K562 (cell line): Measurements from ENCODE around the gene TMEM234. TPM values are rescaled to one million over a fixed set of nuclear protein-coding genes. Genes with fewer than 3 reads are reported as not detected.

ENCODE experiments used
- CREM ChIP-seq: IDR thresholded peaks from 2 replicates; pipeline ENCODE4 v1.6.1; 2014; ENCODE audit warnings: antibody characterized with exemption, low read depth
- CXXC5 ChIP-seq: fragments of 250-450 bp; sonication (Bioruptor Pico); IDR thresholded peaks from 2 replicates; pipeline ENCODE4 v1.8.0; 2022; ENCODE audit warnings: inconsistent platforms, mild to moderate bottlenecking, moderate library complexity
- EP400 ChIP-seq: fragments of 450-650 bp; IDR thresholded peaks from 2 replicates; pipeline ENCODE4 v1.6.1; 2017; ENCODE audit warnings: antibody characterized with exemption, mild to moderate bottlenecking, moderate library complexity
- FOXK2 ChIP-seq, 2 experiments: fragments of 450-650 bp; IDR thresholded peaks in 1 of 2; conservative IDR thresholded peaks in 1 of 2; 2 replicates each; pipeline ENCODE4 v1.6.1; 2016; ENCODE audit warnings: low read depth in 2 of 2, mild to moderate bottlenecking in 1 of 2
- GABPB1 ChIP-seq: sonication (generic); formaldehyde crosslinking; IDR thresholded peaks from 2 replicates; pipeline ENCODE4 v1.8.0; 2022; ENCODE audit warnings: mild to moderate bottlenecking, missing genetic modification reagents
- HMG20B ChIP-seq: fragments of 250-450 bp; sonication (Bioruptor Pico); IDR thresholded peaks from 2 replicates; pipeline ENCODE4 v1.5.0; 2021; ENCODE audit warnings: mild to moderate bottlenecking
- MAFF ChIP-seq: IDR thresholded peaks from 2 replicates; pipeline ENCODE4 v1.6.1; 2012; ENCODE audit warnings: low read length, improper control_type of control experiment
- MTF1 ChIP-seq: fragments of 250-450 bp; sonication (Bioruptor Pico); IDR thresholded peaks from 2 replicates; pipeline ENCODE4 v1.9.0; 2021; ENCODE audit warnings: moderate library complexity, mild to moderate bottlenecking, inconsistent platforms, borderline replicate concordance
- NFIX ChIP-seq: fragments of 250-450 bp; sonication (Bioruptor Pico); IDR thresholded peaks from 2 replicates; pipeline ENCODE4 v1.4.0; 2020; ENCODE audit warnings: low read depth, mild to moderate bottlenecking, moderate library complexity
- PATZ1 ChIP-seq: fragments of 250-450 bp; sonication (Bioruptor Pico); IDR thresholded peaks from 2 replicates; pipeline ENCODE4 v1.5.0; 2020; ENCODE audit warnings: mild to moderate bottlenecking, borderline replicate concordance
- POLR2H ChIP-seq: IDR thresholded peaks from 2 replicates; pipeline ENCODE4 v1.6.1; 2016; ENCODE audit warnings: missing genetic modification characterization, low read depth, mild to moderate bottlenecking, control low read depth, missing compliant biosample characterization, moderate library complexity
- PPARD ChIP-seq: fragments of 250-450 bp; sonication (Bioruptor Pico); IDR thresholded peaks from 2 replicates; pipeline ENCODE4 v1.8.0; 2022; ENCODE audit warnings: inconsistent platforms, mild to moderate bottlenecking, moderate library complexity
- RBM15 ChIP-seq: fragments of 200-400 bp; formaldehyde crosslinking; IDR thresholded peaks from 2 replicates; pipeline ENCODE4 v1.6.1; 2018; ENCODE audit warnings: mild to moderate bottlenecking, low read length, moderate library complexity; ENCODE audit not compliant: insufficient read depth
- RBM39 ChIP-seq: fragments of 200-400 bp; formaldehyde crosslinking; optimal IDR thresholded peaks from 2 replicates; pipeline ENCODE3; 2018; ENCODE audit warnings: low read depth, low read length
- RUNX1 ChIP-seq: sonication (generic); IDR thresholded peaks from 2 replicates; pipeline ENCODE4 v1.6.1; 2016; ENCODE audit warnings: antibody characterized with exemption, low read depth
- SMARCA4 ChIP-seq: fragments of 450-650 bp; IDR thresholded peaks from 2 replicates; pipeline ENCODE4 v1.6.1; 2016
- SUPT5H ChIP-seq: fragments of 450-650 bp; IDR thresholded peaks from 2 replicates; pipeline ENCODE4 v1.6.1; 2016
- TAF7 ChIP-seq: fragments of 450-650 bp; IDR thresholded peaks from 2 replicates; pipeline ENCODE4 v1.6.1; 2016; ENCODE audit warnings: missing genetic modification characterization, missing compliant biosample characterization
- TARDBP ChIP-seq: fragments of 450-650 bp; IDR thresholded peaks from 2 replicates; pipeline ENCODE4 v1.6.1; 2016
- ZFP30 ChIP-seq: fragments of 250-450 bp; sonication (Bioruptor Pico); IDR thresholded peaks from 2 replicates; pipeline ENCODE4 v1.8.0; 2022; ENCODE audit warnings: moderate library complexity, mild to moderate bottlenecking, inconsistent platforms, borderline replicate concordance
- ZNF311 ChIP-seq: fragments of 250-450 bp; sonication (Bioruptor Pico); IDR thresholded peaks from 2 replicates; pipeline ENCODE4 v1.4.0; 2020; ENCODE audit warnings: mild to moderate bottlenecking, moderate library complexity
- ZNF583 ChIP-seq: fragments of 250-450 bp; sonication (Bioruptor Pico); IDR thresholded peaks from 2 replicates; pipeline ENCODE4 v1.4.0; 2020
- polyA plus RNA-seq, 8 experiments: library from polyadenylated mRNA; depleted of rRNA in 4 of 8; stranded (reverse) in 5 of 8; unstranded in 3 of 8; fragments of >200 nt; fragmentation: Nextera tagmentation in 2 of 8; fragmentation: Illumina TruSeq in 1 of 8; extraction: Ambion mirVana in 2 of 8; extraction: Trizol in 1 of 8; gene quantifications; 2 replicates each; pipeline versions ENCODE4 v1.2.1 to v1.2.3, GENCODE V29; 2011 to 2014; ENCODE audit warnings: inconsistent platforms in 1 of 8, missing spikeins in 1 of 8
- total RNA-seq, 7 experiments: library from RNA; depleted of rRNA in 6 of 7; stranded (reverse); fragments of >200 nt in 6 of 7; fragmentation: Illumina TruSeq in 2 of 7; extraction: Trizol in 2 of 7; gene quantifications; 2 replicates each; pipeline versions ENCODE4 v1.2.1 to v1.2.3, GENCODE V29; 2011 to 2021; ENCODE audit warnings: low replicate concordance in 1 of 7
- TF ChIP-seq, protein P1 (sequence below): fragments of 450-650 bp; IDR thresholded peaks from 2 replicates; pipeline ENCODE4 v1.6.1; 2016; ENCODE audit warnings: antibody characterized with exemption
- TF ChIP-seq, protein P2 (sequence below): IDR thresholded peaks from 2 replicates; pipeline ENCODE4 v1.6.1; 2011; ENCODE audit not compliant: insufficient read length; ENCODE audit errors: extremely low read depth
- TF ChIP-seq, protein P3 (sequence below): fragments of 450-650 bp; IDR thresholded peaks from 2 replicates; pipeline ENCODE4 v1.6.1; 2018; ENCODE audit warnings: mild to moderate bottlenecking, low read depth; ENCODE audit not compliant: partially characterized antibody

Gene TMEM234
- total and polyA plus RNA-seq, 9 of the 15 experiments (the other 6 are each of a cell fraction or from before 2014, with no cell fraction given), result 5.0 to 12.9 (median 7.6) TPM

- no peak for TF ChIP-seq HMG20B (CRISPR knock-in tag)
- TF ChIP-seq MTF1 (CRISPR knock-in tag), result no peak
- TF ChIP-seq ZNF311, result no peak
- peak; percentile 96 for TF ChIP-seq POLR2H (tag)
- TF ChIP-seq PPARD, result no peak
- TF ChIP-seq SMARCA4, result no peak
- 0 out of 2 replicates have a peak, but pooled peaks have one; percentile 44 for TF ChIP-seq ZNF583 (CRISPR knock-in tag)
- TF ChIP-seq, protein P1, sequence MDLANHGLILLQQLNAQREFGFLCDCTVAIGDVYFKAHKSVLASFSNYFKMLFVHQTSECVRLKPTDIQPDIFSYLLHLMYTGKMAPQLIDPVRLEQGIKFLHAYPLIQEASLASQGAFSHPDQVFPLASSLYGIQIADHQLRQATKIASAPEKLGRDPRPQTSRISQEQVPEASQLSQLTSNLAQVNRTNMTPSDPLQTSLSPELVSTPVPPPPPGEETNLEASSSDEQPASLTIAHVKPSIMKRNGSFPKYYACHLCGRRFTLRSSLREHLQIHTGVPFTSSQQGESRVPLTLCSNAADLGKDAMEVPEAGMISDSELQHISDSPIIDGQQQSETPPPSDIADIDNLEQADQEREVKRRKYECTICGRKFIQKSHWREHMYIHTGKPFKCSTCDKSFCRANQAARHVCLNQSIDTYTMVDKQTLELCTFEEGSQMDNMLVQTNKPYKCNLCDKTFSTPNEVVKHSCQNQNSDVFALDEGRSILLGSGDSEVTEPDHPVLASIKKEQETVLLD, result peak; percentile 96
- no peak for TF ChIP-seq TAF7 (tag)
- TF ChIP-seq CREM, result peak; percentile 79
- peak; percentile 95 for TF ChIP-seq CXXC5 (CRISPR knock-in tag)
- TF ChIP-seq NFIX (CRISPR knock-in tag), result peak; percentile 31; the same call in 1 of the 2 replicates
- no peak for TF ChIP-seq MAFF
- peak; percentile 14 for TF ChIP-seq RBM39
- peak; percentile 98 for TF ChIP-seq EP400
- no peak for TF ChIP-seq RBM15
- TF ChIP-seq RUNX1, result 0 out of 2 replicates have a peak, but pooled peaks have one; percentile 10
- peak; percentile 97 for TF ChIP-seq SUPT5H
- peak; percentile 35 to 73; a peak in 2 of 4 replicates for TF ChIP-seq FOXK2 (conservative IDR thresholded peaks at IDR 0.05 in 1 of 2, IDR thresholded peaks at IDR 0.05 in 1 of 2; ENCODE audit: low read depth in 2 of 2)
- TF ChIP-seq TARDBP, result peak; percentile 98
- TF ChIP-seq, protein P2, sequence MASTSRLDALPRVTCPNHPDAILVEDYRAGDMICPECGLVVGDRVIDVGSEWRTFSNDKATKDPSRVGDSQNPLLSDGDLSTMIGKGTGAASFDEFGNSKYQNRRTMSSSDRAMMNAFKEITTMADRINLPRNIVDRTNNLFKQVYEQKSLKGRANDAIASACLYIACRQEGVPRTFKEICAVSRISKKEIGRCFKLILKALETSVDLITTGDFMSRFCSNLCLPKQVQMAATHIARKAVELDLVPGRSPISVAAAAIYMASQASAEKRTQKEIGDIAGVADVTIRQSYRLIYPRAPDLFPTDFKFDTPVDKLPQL, result no peak
- TF ChIP-seq PATZ1 (CRISPR knock-in tag), result no peak
- peak; percentile 93 for TF ChIP-seq GABPB1 (CRISPR knock-in tag)
- no peak for TF ChIP-seq ZFP30
- TF ChIP-seq, protein P3, sequence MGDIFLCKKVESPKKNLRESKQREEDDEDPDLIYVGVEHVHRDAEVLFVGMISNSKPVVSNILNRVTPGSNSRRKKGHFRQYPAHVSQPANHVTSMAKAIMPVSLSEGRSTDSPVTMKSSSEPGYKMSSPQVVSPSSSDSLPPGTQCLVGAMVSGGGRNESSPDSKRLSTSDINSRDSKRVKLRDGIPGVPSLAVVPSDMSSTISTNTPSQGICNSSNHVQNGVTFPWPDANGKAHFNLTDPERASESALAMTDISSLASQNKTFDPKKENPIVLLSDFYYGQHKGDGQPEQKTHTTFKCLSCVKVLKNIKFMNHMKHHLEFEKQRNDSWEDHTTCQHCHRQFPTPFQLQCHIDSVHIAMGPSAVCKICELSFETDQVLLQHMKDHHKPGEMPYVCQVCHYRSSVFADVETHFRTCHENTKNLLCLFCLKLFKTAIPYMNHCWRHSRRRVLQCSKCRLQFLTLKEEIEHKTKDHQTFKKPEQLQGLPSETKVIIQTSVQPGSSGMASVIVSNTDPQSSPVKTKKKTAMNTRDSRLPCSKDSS, result no peak
Observed at GRCh38 chr1:32179443-32180185, 42.5 kb downstream of the TMEM234 start, which contains the start of gene TXLNA (continued).
